GM12801 (cell line): ENCODE results near the gene KYAT1.

ENCODE experiments used
- CTCF ChIP-seq: IDR thresholded peaks from one replicate; pipeline ENCODE4 v1.5.1; 2011; ENCODE audit warnings: control low read depth; ENCODE audit not compliant: insufficient read length; ENCODE audit errors: extremely low read depth

Gene KYAT1

GRCh38 chr9:128920381-128921058, 38.8 kb upstream of the KYAT1 start, which contains the start of gene PHYHD1:
Gene PHYHD1 (plus strand): TSS chr9:128920982. CDS start chr9:128922324, 1,342 bp downstream.
- TF ChIP-seq CTCF = no peak

- TF ChIP-seq CTCF = no peak
Observed at GRCh38 chr9:128919402-128920089, 37.8 kb upstream of the KYAT1 start.

- TF ChIP-seq CTCF = no peak
Observed at GRCh38 chr9:128918921-128919320, 37.2 kb upstream of the KYAT1 start.

GRCh38 chr9:128917151-128917849, 35.5 kb upstream of the KYAT1 start:
- TF ChIP-seq CTCF = no peak

- no peak for TF ChIP-seq CTCF
Observed at GRCh38 chr9:128916745-128917144, 35.0 kb upstream of the KYAT1 start.

- no peak for TF ChIP-seq CTCF
Observed at GRCh38 chr9:128916204-128916603, 34.5 kb upstream of the KYAT1 start.

GRCh38 chr9:128913995-128914772, 32.4 kb upstream of the KYAT1 start:
- no peak for TF ChIP-seq CTCF
